ENCODE results near the gene RAB3GAP2.
"Not testable (repeated sequence)": the region's sequence is repeated elsewhere in the genome, so short reads cannot be mapped to it uniquely, and the experiment has no call there.

Gene RAB3GAP2

DNA sequence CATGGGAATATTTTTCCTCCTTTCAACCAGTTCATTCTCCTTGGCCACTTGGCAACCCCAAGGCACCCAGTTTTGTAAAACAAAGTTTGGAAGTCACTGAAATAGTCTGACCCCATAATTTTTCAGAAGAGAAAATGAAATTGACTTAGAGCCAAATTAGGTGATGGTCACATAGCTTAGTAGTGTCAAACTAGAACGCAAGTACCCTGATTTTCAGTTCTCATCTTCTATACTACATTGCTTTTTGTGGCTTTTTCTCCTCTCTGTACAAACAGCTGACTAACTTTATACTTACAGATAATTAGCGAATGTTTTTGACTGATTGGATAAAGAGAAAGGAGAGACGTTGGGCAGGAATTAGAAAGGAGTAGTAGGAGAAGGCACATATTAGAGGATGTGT, 145.2 kb downstream of the RAB3GAP2 start:
- DNase-seq: no peak

- DNase-seq: peak; percentile 77
These were observed 147.7 kb downstream of the RAB3GAP2 start for GRCh38 chr1:220124542-220124941.

GRCh38 chr1:220123889-220124288, 148.4 kb downstream of the RAB3GAP2 start:
- DNase-seq: peak; percentile 5

GRCh38 chr1:220123066-220123465, 149.2 kb downstream of the RAB3GAP2 start:
- DNase-seq: no peak

- DNase-seq: no peak
These were observed 150.3 kb downstream of the RAB3GAP2 start for GRCh38 chr1:220121791-220122530.

GRCh38 chr1:220119043-220119512, 153.2 kb downstream of the RAB3GAP2 start:
- no peak for DNase-seq

- peak; percentile 21 for DNase-seq
These were observed 159.0 kb downstream of the RAB3GAP2 start for GRCh38 chr1:220113136-220113695.

GRCh38 chr1:220112600-220112999, 159.7 kb downstream of the RAB3GAP2 start:
- not testable (repeated sequence) for DNase-seq

DNA sequence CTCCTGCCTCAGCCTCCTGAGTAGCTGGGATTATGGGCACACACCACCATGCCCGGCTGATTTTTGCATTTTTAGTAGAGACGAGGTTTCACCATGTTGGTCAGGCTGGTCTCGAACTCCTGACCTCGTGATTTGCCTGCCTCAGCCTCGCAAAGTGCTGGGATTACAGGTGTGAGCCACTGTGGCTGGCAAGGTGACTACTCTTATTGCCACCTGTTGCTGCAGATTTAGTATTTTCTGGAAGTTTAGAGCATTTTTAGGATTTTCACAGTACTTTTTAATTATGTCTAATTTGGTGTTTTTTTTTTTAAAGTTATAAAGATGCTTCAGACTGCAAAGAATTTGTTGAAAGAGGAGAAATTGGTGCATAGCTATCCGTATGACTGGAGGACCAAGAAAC, 161.8 kb downstream of the RAB3GAP2 start:
- not testable (repeated sequence) for DNase-seq

DNA sequence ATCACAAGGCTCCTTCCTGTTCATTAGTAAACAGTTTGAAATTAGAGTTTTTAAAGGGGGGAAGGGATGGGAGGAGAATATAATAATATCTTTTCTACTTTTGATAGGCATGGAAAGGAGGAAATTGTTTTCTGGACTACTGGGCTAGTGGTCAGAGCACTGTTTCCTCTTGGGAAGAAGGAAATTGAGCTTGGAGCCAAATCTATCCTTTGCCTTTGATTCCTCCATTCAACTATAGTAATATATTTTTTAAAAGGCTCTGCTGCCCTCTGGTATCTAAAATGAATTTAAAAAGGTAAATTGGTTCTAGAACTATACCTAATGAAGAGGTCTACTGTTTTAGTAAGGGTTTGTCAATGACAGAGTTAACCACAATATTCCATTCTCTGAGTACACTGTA, 172.4 kb downstream of the RAB3GAP2 start:
- DNase-seq: no peak

Data from fibroblast of skin of abdomen (primary cell).